GM19324 (cell line): ENCODE measurements around the gene VPS37C.
"Not testable (repeated sequence)": the region's sequence is repeated elsewhere in the genome, so short reads cannot be mapped to it uniquely, and the experiment has no call there.

Experiments
- ATAC-seq: cut with Tn5 transposase; IDR thresholded peaks from one replicate; pipeline ENCODE4 v1.9.1; 2021; ENCODE audit warnings: mild to moderate bottlenecking, moderate library complexity; ENCODE audit not compliant: unreplicated experiment, low FRiP score

The VPS37C gene

DNA sequence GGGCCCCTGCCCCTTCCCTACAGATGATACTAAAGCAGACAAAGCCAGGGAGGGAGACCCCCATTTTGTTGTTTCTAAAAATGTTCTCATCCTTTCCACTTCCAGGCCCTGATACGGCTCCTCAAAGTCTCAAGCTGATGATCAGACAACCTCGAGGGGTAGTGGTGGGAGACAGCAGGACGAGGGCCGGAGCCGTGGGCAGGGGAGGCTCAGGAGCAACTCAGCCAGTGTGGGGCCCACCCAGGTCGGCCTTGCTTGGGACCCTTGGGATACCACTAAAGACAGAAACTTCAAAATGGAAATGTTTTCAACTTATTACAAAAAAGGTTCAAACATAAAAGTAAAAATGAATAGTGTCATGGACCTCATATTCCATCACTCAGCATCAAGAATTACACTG is 15.2 kb upstream of the VPS37C start:
- no peak for ATAC-seq

- no peak for ATAC-seq
These were observed 13.7 kb upstream of the VPS37C start for GRCh38 chr11:61174949-61175348.

DNA sequence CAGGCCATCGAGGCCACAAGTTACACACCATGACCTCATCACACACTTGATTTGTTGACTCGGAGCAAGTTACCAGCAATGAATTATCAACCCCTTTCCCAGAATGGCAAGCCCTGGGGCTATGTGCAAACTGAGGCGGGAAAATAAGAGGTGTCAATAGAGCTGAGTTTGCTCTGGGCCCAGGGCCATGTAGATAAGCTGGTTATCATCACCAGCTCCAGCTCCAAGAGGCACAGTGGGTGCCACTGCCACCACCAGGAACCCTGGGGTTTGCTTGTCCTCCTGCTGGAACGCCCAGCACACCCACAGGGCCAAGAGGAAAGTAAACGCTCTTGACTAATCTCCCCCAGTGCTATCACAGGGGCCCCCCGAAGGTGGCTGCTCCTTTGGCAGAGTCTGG is 13.0 kb upstream of the VPS37C start:
- ATAC-seq: no peak

- ATAC-seq: no peak
These were observed 12.2 kb upstream of the VPS37C start for GRCh38 chr11:61173456-61173855.

GRCh38 chr11:61172888-61173287 is 11.7 kb upstream of the VPS37C start:
- ATAC-seq: no peak

DNA sequence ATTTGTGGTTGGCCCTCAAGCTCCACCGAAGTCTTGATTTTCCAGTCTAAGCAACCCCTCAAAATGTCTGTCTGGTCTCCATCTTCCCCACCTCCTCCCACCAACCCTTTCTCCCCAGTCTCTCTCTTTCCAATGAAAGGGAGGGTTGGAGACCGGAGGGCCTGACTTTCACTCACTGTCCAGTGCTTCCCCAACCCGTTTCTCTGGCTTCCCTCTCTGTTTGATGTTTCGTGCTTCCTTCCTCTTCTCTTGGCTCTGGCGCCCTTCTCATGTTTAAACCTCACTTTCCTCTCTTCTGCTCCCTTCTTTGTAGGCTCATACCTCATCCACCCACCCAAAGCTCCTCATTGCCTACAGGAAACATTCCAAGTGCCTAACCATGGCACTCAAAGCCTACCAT is 11.1 kb upstream of the VPS37C start:
- no peak for ATAC-seq

DNA sequence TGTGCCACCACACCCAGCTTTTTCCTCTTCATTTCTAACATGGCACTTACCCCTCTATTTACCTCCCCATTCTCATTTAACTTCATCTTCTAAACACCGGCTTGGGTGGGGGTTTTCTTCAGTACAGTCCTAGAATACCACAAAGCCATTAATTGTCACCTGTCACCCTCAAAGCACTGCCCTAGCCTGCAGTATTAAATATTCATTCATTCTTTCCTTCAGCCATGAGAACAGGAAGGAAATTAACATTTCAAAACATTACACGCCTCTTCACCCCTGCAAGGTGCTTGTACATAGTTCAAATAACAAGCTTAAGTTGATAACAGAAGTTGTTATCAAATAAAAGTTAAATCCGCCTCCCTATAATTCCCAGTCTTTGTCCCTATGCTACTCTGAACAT is 10.7 kb upstream of the VPS37C start:
- no peak for ATAC-seq

DNA sequence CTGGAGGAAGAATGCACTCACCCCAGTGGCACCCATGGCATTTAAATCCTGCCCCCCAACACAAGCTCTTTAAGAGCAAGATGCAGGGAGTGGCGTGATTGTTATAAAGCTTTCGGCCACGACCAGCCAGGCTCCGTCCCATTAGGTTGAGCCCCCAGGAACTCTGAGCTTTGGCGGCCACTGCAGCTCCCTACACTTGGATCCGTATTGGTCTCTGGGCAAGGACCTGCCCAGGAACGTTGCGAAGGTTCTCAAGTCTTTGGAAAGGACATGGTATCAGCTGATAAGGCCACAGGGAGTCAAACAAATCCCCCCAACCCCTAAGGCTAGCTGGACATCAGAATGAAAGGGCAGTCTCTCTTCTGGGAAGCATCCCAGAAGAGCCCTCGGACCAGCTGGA is 9.3 kb upstream of the VPS37C start:
- no peak for ATAC-seq

GRCh38 chr11:61168800-61169199 is 7.6 kb upstream of the VPS37C start:
- ATAC-seq: no peak

- no peak for ATAC-seq
These were observed 6.9 kb upstream of the VPS37C start for GRCh38 chr11:61168042-61168688.

GRCh38 chr11:61166331-61166730 is 5.1 kb upstream of the VPS37C start:
- ATAC-seq: not testable (repeated sequence)

DNA sequence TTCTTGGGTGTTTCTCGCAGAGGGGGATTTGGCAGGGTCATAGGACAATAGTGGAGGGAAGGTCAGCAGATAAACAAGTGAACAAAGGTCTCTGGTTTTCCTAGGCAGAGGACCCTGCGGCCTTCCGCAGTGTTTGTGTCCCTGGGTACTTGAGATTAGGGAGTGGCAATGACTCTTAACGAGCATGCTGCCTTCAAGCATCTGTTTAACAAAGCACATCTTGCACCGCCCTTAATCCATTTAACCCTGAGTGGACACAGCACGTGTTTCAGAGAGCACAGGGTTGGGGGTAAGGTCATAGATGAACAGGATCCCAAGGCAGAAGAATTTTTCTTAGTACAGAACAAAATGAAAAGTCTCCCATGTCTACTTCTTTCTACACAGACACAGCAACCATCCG is 4.6 kb upstream of the VPS37C start:
- not testable (repeated sequence) for ATAC-seq

- ATAC-seq: no peak
These were observed 3.6 kb upstream of the VPS37C start for GRCh38 chr11:61164606-61165424.

DNA sequence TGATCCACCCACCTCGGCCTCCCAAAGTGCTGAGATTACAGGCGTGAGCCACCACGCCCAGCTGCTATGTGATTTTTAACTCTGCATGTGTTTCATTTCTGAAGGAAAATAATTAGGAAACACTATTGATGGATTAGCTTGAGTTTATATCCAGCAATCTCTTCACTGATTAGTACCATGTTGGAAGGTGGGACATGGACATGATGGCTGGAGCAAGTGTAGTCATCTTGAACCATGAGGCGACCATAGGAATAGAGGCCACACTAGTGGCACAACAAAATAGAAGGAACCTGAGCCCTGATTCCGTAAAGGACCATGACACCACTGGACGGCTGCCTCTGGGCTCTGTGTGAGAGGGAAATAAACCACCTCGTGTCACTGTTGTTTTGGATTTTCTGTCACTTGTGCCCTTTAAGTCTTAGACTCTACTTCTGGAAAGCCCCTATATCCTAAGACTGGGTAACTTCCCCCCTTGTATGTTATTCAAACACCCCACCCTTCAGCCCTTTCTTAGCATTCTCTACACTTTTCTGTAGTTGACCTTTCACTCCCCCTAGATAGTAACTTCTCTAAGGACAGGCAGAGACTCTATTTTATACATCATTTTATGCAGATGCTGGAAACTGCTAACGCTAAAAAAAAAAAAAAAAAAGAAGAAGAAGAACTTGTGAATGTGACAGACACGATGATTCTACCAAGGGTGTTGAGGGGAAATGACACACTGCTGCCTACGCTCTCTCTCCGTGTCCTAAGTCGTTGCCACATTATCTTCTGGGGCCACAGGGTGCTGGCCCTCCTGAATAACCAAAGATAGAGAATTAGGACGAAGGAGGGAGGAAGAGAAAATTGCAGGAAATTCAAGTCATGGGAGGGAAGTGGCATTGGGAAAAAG is 2.7 kb upstream of the VPS37C start:
- ATAC-seq: no peak

GRCh38 chr11:61163021-61163420 is 1.8 kb upstream of the VPS37C start:
- ATAC-seq: no peak

DNA sequence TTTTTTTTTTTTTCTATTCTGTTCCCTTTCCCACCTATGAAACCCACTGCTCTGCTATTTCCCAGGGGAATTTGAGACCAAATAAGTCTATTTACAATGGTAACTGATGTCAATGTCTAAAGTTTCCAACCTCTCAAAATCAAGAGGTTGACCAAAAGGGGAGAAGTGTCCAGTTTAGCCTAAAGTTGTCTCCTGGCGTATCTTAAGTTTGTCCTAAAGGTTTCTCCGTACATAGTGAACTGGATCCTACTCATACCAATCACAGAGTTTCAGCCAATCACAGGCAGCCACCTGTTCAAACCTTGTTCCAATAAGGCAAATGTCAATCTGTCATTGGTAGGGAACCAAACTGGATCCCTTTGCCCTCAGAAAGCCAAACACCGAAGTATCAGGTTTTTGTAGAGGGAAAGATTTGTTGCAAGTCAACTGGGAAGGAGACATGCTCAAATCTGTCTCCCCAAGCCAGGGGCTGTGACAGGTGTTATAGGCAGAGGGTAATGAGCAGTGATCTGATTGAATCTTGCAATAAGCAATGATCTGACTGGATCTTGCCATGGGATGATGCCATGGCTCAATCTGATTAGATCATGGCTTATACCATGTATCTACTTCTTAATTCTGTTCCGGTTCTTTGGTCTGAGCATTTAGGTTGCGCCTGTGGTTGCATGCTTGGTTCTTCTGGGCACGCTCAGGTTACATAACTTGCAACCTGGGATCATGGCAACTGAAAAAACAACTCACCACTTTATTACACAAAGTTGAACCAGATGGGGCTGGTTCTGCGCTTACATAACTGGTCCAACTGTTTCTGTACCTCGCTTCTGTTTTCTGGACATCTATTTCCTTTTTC is 1.1 kb upstream of the VPS37C start:
- no peak for ATAC-seq

DNA sequence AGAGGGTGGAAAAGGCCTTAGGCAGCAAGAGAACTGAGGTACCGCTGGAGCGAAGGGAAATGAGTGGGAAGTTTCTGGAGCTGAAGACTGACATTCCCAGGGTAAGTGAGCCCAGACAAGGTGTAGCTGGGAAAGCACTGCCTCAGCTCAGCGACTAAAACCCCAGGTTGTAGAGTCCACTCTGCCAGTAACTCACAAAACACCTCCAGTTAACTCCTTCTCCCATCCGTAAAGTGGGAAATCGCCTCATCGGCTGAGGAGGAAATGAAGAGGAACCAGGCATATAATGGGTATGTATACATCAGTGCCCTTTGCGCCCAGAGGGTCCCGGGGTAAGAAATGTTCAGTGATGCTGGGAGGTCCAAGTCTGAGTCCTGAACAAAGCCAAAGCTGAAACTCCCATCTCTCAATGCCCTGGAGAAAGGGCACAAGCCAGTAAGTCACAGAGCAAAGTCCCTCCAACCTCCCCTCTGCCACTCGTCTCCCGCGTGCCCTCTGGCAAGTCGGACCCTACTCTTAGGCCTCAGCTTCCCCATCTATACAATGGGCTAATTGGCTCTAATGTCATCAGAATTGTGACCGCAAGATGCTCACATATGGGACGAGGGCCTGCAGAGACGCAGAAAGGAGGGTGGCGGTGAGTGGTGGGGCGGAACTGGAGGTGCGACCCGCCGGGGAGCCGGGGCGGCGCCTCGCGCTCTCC is 588 bp downstream of the VPS37C start:
- ATAC-seq: no peak

GRCh38 chr11:61158691-61159381 is 2.4 kb downstream of the VPS37C start:
- no peak for ATAC-seq

DNA sequence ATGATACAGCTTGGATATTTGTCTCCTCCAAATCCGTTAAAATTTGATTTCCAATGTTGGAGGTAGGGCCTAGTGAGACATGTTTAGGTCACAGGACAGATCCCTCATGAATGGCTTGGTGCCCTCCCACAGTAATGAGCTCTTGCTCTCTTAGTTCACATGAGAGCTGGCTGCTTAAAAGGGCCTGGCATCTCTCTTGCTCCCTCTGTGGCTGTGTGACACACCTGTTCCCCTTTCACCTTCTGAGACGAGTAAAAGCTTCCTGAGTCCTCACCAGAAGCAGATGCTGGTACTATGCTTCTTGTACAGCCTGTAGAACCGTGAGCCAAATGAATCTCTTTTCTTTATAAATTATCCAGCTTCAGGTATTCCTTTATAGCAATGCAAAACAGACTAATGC is 3.5 kb downstream of the VPS37C start:
- no peak for ATAC-seq
